Measurements from ENCODE around the gene TGFBR1. TPM values are rescaled to one million over a fixed set of nuclear protein-coding genes. Genes with fewer than 3 reads are reported as not detected.

The TGFBR1 gene
- total RNA-seq, 1 donor from 2014 or later = 12.3 TPM

- ATAC-seq (no peak), DNase-seq (no peak)
- intact Hi-C loops (cut with micrococcal nuclease) = no loop called here
These were observed 1.6 kb upstream of the TGFBR1 start for GRCh38 chr9:99103054-99103895.

DNA sequence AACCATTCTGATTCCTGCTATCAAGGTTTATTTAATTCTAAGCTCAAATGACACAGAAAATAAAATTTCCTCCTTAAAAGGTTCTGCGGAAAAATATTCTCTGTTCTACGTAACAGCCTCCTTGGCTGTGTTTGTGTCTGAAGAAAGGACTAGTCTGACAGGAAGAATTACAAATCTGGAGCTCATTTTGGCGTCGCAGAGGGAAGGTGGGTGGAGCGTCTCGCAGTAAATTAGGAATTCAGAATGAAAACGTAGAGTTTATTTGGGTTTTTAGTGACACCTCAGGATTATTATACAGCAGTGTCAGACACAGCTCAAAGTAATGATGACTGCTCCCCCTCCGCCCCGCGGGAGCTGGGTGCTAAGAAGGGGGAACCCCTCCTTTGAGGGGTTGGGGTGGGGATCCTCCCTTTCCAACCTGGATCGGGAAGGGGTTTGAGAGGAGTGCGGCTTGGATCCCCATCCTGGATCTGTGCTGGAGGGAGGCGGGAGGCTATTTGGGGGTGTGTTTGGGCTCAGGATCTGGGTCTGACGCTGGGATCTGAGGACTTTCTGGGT, 933 bp upstream of the TGFBR1 start:
- intact Hi-C loops (cut with micrococcal nuclease) = no loop called here
- DNase-seq (peak; percentile 39), ATAC-seq (no peak)

- peak; percentile 72 for ATAC-seq
- intact Hi-C loops (cut with micrococcal nuclease) = no loop called here
- DNase-seq = peak; percentile 89
These were observed 485 bp downstream of the TGFBR1 start for GRCh38 chr9:99105152-99106043.

DNA sequence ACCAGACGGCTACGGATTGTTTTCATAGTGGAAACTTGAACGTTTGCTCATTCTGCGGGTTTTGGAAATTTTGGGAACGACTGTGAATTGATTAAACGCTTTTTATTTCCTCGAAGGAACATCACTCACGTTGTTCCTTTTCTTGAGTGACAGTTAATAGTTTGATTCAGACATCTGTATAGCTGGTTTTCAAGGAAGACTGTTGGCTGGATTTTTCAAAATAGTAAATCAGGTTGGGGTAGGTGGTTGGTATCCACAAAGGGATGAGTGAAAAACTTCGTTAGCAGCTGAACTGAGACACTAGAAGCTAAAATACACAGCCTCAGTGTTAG, 1.1 kb downstream of the TGFBR1 start:
- DNase-seq (no peak), ATAC-seq (no peak)
- intact Hi-C loops (cut with micrococcal nuclease) = no loop called here

DNA sequence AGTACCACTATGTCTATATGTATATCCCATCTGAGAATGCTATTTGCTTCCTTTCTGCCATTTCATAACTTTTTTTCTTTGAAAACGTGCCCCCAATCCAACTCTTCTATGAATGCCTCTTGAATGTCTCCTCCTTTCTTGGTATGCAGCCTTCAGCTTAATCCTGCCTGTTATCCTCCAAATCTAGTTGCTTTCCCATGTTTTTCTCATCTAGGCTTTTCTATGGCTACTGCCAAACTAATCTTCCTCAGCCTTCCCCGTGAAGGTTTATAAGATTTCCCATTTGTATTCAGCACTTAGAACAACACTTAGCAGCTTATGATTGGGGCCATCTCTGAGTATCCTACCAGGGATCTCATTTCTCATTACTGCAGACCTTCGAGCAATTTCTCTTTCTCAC, 2.5 kb downstream of the TGFBR1 start:
- DNase-seq (no peak), ATAC-seq (no peak)
- intact Hi-C loops (cut with micrococcal nuclease) = no loop called here

- intact Hi-C loops (cut with micrococcal nuclease) = no loop called here
- no peak for ATAC-seq
- DNase-seq = no peak
These were observed 3.2 kb downstream of the TGFBR1 start for GRCh38 chr9:99108131-99108530.

DNA sequence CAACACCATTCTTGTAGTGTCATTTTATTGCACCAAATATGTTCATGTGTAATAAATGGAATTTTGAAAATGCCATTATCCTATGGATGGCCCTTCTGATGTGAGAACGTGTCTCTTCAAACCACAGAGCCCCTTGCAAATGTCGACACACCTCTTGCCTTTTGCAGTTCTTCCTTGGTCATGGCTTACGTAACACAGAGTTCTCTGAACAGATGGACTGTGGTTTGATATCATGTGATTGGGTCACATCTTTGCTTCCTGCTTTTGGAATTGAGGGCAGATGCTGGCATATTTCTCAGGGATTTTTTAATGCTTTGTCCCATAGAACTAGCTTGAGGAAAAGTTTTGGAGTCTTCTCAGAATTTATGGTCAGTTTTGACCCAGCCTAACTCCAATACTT, 4.6 kb downstream of the TGFBR1 start:
- ATAC-seq (no peak), DNase-seq (no peak)
- intact Hi-C loops (cut with micrococcal nuclease) = no loop called here

DNA sequence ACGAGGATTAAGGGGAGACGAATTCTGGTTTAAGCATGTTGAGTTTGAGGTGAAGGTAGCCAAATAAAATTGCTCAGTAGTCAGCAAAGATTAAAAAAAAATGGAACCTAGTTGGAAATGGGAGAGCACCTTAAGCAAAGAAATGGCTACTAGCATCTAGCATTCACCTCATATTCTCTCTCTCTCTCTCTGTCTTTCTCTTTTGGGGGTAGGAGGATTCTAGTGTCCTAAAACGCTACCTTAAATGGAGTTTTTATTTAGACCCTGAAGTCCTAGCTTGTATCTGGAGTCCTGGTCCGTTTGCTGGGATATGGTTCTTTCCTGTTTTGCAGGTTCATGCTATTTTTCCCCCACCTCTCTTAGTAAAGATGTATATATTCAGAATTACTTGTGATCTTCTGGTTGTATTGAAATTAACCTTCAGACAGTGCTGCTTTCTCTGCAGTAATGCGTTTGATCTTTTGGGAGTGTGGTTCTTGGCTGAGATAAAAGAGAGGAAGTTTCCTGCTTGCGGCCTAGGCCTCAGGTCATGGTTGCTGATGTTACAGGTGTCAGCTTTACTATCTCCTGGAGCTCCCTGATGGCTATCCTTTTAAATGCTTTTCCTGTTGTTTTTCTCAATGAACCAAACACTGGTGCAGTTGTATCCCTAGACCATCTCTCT, 8.0 kb downstream of the TGFBR1 start:
- intact Hi-C loops (cut with micrococcal nuclease) = no loop called here
- DNase-seq (no peak), ATAC-seq (no peak)

DNA sequence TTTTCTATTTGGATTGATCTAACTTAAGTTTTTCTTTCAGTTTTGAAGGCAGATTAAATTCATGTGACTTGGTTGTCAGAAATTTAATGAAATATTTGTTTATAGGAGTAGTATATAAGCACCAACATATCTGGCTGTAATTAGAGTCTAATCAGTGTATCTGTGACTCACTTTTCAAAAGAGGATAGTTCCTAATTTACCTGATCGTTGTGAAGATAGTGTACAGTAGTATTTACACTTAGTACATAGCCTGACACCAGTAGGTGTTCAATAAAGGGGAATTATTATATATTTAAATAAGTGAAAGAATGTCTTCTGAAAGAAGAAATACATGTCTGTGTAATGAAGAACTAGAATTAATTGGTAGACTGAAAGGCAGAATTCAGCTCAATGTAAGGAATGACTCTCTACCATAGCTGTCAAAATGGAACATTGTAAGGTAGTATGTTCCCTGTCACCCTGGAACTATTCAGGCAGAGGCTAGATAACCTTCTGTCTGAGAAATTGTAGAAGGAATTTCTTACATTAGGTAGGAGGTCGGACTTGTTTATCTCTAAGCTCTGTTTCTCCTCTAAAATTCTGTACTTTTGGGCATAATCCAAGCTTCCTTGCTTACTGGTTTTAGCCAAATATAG, 8.6 kb downstream of the TGFBR1 start:
- DNase-seq = no peak
- intact Hi-C loops (cut with micrococcal nuclease) = no loop called here

GRCh38 chr9:99114049-99114440, 9.1 kb downstream of the TGFBR1 start:
- intact Hi-C loops (cut with micrococcal nuclease) = no loop called here
- no peak for DNase-seq
- ATAC-seq = no peak

More for the DNA sequence above, 8.6 kb downstream of the TGFBR1 start:
- no peak for ATAC-seq

DNA sequence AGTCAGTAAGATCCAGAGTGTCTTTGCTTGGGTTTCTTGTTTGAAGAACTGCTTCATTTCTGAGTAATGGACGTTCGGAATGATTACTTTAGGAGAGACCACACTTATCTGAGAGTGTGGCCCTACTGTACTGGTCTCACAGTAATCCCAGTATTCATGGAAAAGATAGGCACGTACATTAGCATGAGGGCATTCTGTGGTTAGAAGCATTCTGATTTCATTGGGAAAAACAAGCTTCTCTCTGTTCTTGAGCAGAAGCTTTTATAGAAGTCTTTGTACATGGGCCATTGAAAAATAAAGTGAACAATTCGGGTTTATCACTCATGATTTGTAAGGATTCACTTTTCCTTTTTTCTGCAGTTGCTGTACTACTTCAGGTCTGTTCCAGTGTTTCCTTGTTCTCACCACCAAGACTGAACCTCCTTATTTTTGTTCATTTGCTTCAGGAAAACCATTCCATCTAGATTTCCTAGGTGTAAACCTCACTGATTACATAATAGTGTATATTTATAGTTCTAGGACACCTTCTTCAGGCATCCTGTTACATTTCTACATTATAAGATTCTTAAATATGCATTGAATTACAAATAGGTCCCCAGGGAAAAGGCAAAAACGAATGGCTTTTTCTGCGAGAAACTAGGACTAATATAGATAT, 10.1 kb downstream of the TGFBR1 start:
- no peak for ATAC-seq
- intact Hi-C loops (cut with micrococcal nuclease) = no loop called here
- no peak for DNase-seq

DNA sequence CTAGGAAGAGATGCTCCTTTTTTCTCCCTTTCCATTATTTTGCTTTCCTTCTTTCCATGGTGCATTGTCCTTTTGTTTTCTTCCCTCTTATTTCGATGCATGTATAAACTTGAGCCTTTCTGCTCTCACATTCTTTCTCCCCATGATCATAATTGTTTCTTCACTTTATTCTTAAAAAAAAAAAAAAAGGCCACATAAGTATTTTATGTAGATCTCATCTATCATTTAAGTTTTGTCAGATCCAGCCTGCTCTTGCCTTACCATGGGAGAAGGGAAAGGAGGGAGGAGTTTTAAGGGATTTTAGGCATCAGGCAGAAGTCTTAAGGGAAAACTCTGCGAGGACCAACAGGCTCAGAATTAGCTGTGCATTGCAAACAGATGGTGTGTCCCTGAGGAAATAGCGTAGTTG, 11.1 kb downstream of the TGFBR1 start:
- intact Hi-C loops (cut with micrococcal nuclease) = no loop called here
- DNase-seq (no peak), ATAC-seq (no peak)

DNA sequence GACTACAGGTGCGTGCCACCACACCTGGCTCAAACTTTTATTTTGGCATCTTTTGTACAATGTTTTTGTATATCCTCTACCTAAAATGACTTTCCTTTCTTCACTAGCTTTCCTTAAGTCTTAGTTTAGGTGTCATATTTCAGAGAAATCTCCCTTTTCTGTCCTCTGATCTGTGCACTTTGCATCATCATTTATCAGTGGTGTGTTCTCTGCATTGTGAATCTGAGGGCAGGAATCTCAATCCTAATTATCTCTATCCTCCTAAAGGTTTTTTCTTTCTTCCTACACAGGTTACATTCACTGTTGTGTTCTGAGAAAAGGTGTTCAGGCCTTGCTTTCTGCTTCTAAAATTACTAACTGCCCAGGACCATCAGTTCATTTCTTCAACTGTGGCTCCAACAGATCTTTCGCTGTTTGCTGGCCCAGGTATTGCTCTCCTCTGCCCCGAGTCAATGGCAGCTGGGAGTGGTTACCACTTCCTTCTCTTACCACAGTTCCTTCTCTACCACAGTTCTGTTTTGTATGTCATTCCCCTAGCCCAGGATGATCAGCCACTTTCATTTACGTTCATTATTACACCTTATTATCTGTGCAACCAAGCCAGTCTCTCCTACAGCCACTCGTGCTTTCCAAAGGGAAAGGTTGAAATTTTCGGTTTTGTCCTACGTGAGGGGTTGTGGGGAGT, 14.0 kb downstream of the TGFBR1 start:
- intact Hi-C loops (cut with micrococcal nuclease) = no loop called here
- ATAC-seq (peak; percentile 52), DNase-seq (no peak)

- intact Hi-C loops (cut with micrococcal nuclease) = no loop called here
- DNase-seq (no peak), ATAC-seq (no peak)
These were observed 15.2 kb downstream of the TGFBR1 start for GRCh38 chr9:99119976-99120655.

- no peak for ATAC-seq
These were observed 16.7 kb downstream of the TGFBR1 start for GRCh38 chr9:99121604-99122003.

GRCh38 chr9:99124534-99125255, 19.8 kb downstream of the TGFBR1 start:
- no peak for ATAC-seq
- DNase-seq = no peak
- intact Hi-C loops (cut with micrococcal nuclease) = no loop called here

More at GRCh38 chr9:99121604-99122003, 16.7 kb downstream of the TGFBR1 start:
- intact Hi-C loops (cut with micrococcal nuclease) = no loop called here
- DNase-seq = no peak

DNA sequence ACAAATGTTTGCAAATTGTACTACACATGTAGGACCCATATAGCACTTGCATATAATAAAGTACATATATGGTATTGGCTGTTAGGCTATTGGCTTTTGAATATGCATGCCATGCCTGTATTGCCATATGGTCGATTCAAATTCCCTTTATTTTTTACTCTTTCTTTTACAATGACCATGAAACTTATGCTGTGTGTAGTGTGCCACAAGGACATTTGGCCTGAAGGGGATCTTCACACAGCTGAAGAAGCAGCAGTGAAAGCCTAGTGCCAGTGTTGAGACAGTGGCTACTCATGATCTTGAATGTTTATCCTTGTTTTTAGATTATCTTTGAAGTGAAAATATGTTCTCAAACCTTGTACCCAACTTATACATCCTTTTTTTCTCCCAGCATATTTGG, 20.5 kb downstream of the TGFBR1 start:
- no peak for ATAC-seq
- DNase-seq = no peak
- intact Hi-C loops (cut with micrococcal nuclease) = no loop called here

All from left ventricle myocardium superior (tissue), 1 donor.